Activated B cell treated with CpG ODN at 0.5 μM for 24 hours (primary cell): Measurements from ENCODE around the gene PARPBP. TPM values are rescaled to one million over a fixed set of nuclear protein-coding genes. Genes with fewer than 3 reads are reported as not detected.
"Not testable (repeated sequence)": the region's sequence is repeated elsewhere in the genome, so short reads cannot be mapped to it uniquely, and the experiment has no call there.

ENCODE experiments used
- ATAC-seq: fragments of 200-7000 bp; cut with Tn5 transposase; one replicate; pipeline ENCODE4 v1.10.0; 2021; ENCODE audit warnings: low read depth, mild to moderate bottlenecking, moderate library complexity
- CTCF ChIA-PET: fragments of 350-600 bp; sonication (Branson Sonifier 250); formaldehyde crosslinking; loops from one replicate; lab custom pipeline; 2021; ENCODE audit warnings: antibody characterized with exemption; lab: Charles Lee
- POLR2A ChIA-PET: fragments of 350-600 bp; sonication (Branson Sonifier 250); formaldehyde crosslinking; loops from one replicate; lab custom pipeline; 2021; ENCODE audit warnings: antibody characterized with exemption; lab: Charles Lee
- DNase-seq: peaks from one replicate; pipeline ENCODE4 v3.0.0; 2022
- H3K27ac Mint-ChIP-seq: one replicate; pipeline ENCODE4 v1.8.0; 2020; ENCODE audit warnings: mixed read lengths
- H3K27me3 Mint-ChIP-seq: one replicate; pipeline ENCODE4 v1.8.0; 2021; ENCODE audit warnings: mixed read lengths
- H3K36me3 Mint-ChIP-seq: one replicate; pipeline ENCODE4 v1.8.0; 2021; ENCODE audit warnings: low read depth, mixed read lengths
- H3K4me1 Mint-ChIP-seq: one replicate; pipeline ENCODE4 v1.8.0; 2021; ENCODE audit warnings: mixed read lengths
- H3K4me3 Mint-ChIP-seq: one replicate; pipeline ENCODE4 v1.8.0; 2020; ENCODE audit warnings: mild to moderate bottlenecking, mixed read lengths
- H3K9me3 Mint-ChIP-seq: one replicate; pipeline ENCODE4 v1.8.0; 2020; ENCODE audit warnings: mixed read lengths
- CTCF ChIP-seq: fragments of 200-600 bp; IDR thresholded peaks from one replicate; pipeline ENCODE4 v1.8.0; 2022; ENCODE audit warnings: antibody characterized with exemption, mild to moderate bottlenecking
- intact Hi-C: fragments of 100-400 bp; cut with micrococcal nuclease; formaldehyde crosslinking; loops from one replicate; pipeline ENCODE4 v1.15.1; 2024
- total RNA-seq: library from RNA; stranded (reverse); gene quantifications from 2 replicates; pipeline ENCODE4 v1.2.3, GENCODE V29; 2022

PARPBP gene
- total RNA-seq, 1 donor from 2014 or later = 4.6 TPM

GRCh38 chr12:102114212-102114611, 5.8 kb upstream of the PARPBP start:
- DNase-seq (no peak), ATAC-seq (no peak)
- no peak for TF ChIP-seq CTCF
- peaks cover 41% of the 10 kb centered on the region for H3K36me3 Mint-ChIP-seq
- ChIA-PET POLR2A (no interaction called here), CTCF (no interaction called here)
- intact Hi-C loops = no loop called here
- H3K4me1 Mint-ChIP-seq = peaks cover 4% of the 10 kb centered on the region
- no peak overlapping the region for H3K4me3 Mint-ChIP-seq
- H3K27me3 Mint-ChIP-seq = no peaks in the 10 kb centered on the region
- H3K27ac Mint-ChIP-seq = no peak overlapping the region
- H3K9me3 Mint-ChIP-seq = no peaks in the 10 kb centered on the region

GRCh38 chr12:102116392-102116791, 3.6 kb upstream of the PARPBP start:
- Mint-ChIP-seq H3K4me1 (peaks cover 12% of the 10 kb centered on the region), H3K36me3 (peaks cover 25% of the 10 kb centered on the region), H3K9me3 (no peaks in the 10 kb centered on the region), H3K27ac (no peak overlapping the region), H3K27me3 (no peaks in the 10 kb centered on the region), H3K4me3 (no peak overlapping the region)
- intact Hi-C loops = no loop called here
- DNase-seq (no peak), ATAC-seq (no peak)
- POLR2A ChIA-PET = no interaction called here
- CTCF ChIA-PET = no interaction called here
- no peak for TF ChIP-seq CTCF

GRCh38 chr12:102118874-102119273, 1.1 kb upstream of the PARPBP start:
- H3K9me3 Mint-ChIP-seq = no peaks in the 10 kb centered on the region
- TF ChIP-seq CTCF = no peak
- ATAC-seq (no peak), DNase-seq (no peak)
- H3K27ac Mint-ChIP-seq = peak overlapping the region; percentile 19
- intact Hi-C loops = loop anchor here (2.0 kb wide), 1 partner anchor 838 kb away; the partner anchor contains the start of gene UTP20
- ChIA-PET POLR2A (interaction anchor here (3.2 kb wide), 1 partner anchor 57 kb away, joined by 16 read pairs; the partner anchor contains the start of gene WASHC3), CTCF (interaction anchor here (0.9 kb wide), 1 partner anchor 345 kb away, joined by 3 read pairs; no protein-coding TSS in a partner anchor)
- H3K4me3 Mint-ChIP-seq = peak overlapping the region; percentile 61
- peaks cover 18% of the 10 kb centered on the region for H3K36me3 Mint-ChIP-seq
- peaks cover 12% of the 10 kb centered on the region for H3K4me1 Mint-ChIP-seq
- H3K27me3 Mint-ChIP-seq = no peaks in the 10 kb centered on the region

GRCh38 chr12:102120564-102120873, 536 bp downstream of the PARPBP start:
- Mint-ChIP-seq H3K27me3 (no peaks in the 10 kb centered on the region), H3K4me3 (peak overlapping the region; percentile 95), H3K27ac (peak overlapping the region; percentile 91), H3K4me1 (peaks cover 12% of the 10 kb centered on the region), H3K9me3 (no peaks in the 10 kb centered on the region), H3K36me3 (peaks cover 14% of the 10 kb centered on the region)
- POLR2A ChIA-PET = interaction anchor here (3.2 kb wide), 1 partner anchor 59 kb away, joined by 16 read pairs; the partner anchor contains the start of gene WASHC3
- CTCF ChIA-PET = no interaction called here
- no peak for ATAC-seq
- DNase-seq = no peak
- TF ChIP-seq CTCF = no peak
- intact Hi-C loops = loop anchor here (1.0 to 2.0 kb wide), 6 partner anchors 58 to 364 kb away; partner anchors contain the start of gene DRAM1

- intact Hi-C loops = loop anchor here (1.0 to 2.0 kb wide), 6 partner anchors 59 to 364 kb away; partner anchors contain the start of gene DRAM1
- DNase-seq (no peak), ATAC-seq (no peak)
- Mint-ChIP-seq H3K4me1 (peaks cover 12% of the 10 kb centered on the region), H3K9me3 (no peaks in the 10 kb centered on the region), H3K36me3 (peaks cover 12% of the 10 kb centered on the region), H3K4me3 (peak overlapping the region; percentile 95), H3K27ac (peak overlapping the region; percentile 6), H3K27me3 (no peaks in the 10 kb centered on the region)
- ChIA-PET CTCF (no interaction called here), POLR2A (interaction anchor here (3.2 kb wide), 1 partner anchor 59 kb away, joined by 16 read pairs; the partner anchor contains the start of gene WASHC3)
- TF ChIP-seq CTCF = no peak
Measured at GRCh38 chr12:102120886-102121285, 903 bp downstream of the PARPBP start.

GRCh38 chr12:102121328-102121727, 1.3 kb downstream of the PARPBP start:
- ATAC-seq, H3K27me3 Mint-ChIP-seq, H3K27ac Mint-ChIP-seq, CTCF ChIA-PET, DNase-seq, H3K4me3 Mint-ChIP-seq, H3K9me3 Mint-ChIP-seq: not testable (repeated sequence)
- POLR2A ChIA-PET = interaction anchor here (3.2 kb wide), 1 partner anchor 60 kb away, joined by 16 read pairs; the partner anchor contains the start of gene WASHC3
- peaks cover 12% of the 10 kb centered on the region for H3K36me3 Mint-ChIP-seq
- intact Hi-C loops = loop anchor here (2.0 kb wide), 2 partner anchors 181 to 363 kb away; no protein-coding TSS in a partner anchor
- peaks cover 12% of the 10 kb centered on the region for H3K4me1 Mint-ChIP-seq

- H3K27me3 Mint-ChIP-seq, H3K4me1 Mint-ChIP-seq, H3K27ac Mint-ChIP-seq, H3K36me3 Mint-ChIP-seq, ATAC-seq, DNase-seq, CTCF ChIA-PET, H3K9me3 Mint-ChIP-seq, POLR2A ChIA-PET, H3K4me3 Mint-ChIP-seq, intact Hi-C loops: not testable (repeated sequence)
Measured at GRCh38 chr12:102130720-102131119, 10.7 kb downstream of the PARPBP start.

- H3K27ac Mint-ChIP-seq, DNase-seq, H3K9me3 Mint-ChIP-seq, H3K4me3 Mint-ChIP-seq, H3K4me1 Mint-ChIP-seq, POLR2A ChIA-PET, H3K36me3 Mint-ChIP-seq, intact Hi-C loops, ATAC-seq, CTCF ChIA-PET, H3K27me3 Mint-ChIP-seq: not testable (repeated sequence)
Measured at GRCh38 chr12:102131442-102131841, 11.5 kb downstream of the PARPBP start.
